HepG2 (cell line): ENCODE measurements around the gene COA3. TPM values are rescaled to one million over a fixed set of nuclear protein-coding genes. Genes with fewer than 3 reads are reported as not detected.
A peak's percentile ranks its signal among the peaks of the same experiment; 100 is the strongest.

Experiments used
- AHR ChIP-seq: IDR thresholded peaks from 2 replicates; pipeline ENCODE4 v1.6.1; 2018; ENCODE audit warnings: missing genetic modification reagents, missing compliant biosample characterization
- GABPB1 ChIP-seq: IDR thresholded peaks from 2 replicates; pipeline ENCODE4 v1.6.1; 2016; ENCODE audit warnings: mild to moderate bottlenecking, missing genetic modification reagents, moderate library complexity, missing compliant biosample characterization
- GZF1 ChIP-seq: sonication (generic); formaldehyde crosslinking; IDR thresholded peaks from 2 replicates; pipeline ENCODE4 v1.5.1; 2020; ENCODE audit warnings: mild to moderate bottlenecking, missing genetic modification reagents
- IKZF1 ChIP-seq: fragments of 450-650 bp; IDR thresholded peaks from 2 replicates; pipeline ENCODE4 v1.7.1; 2016
- MBD4 ChIP-seq: IDR thresholded peaks from 2 replicates; pipeline ENCODE4 v1.6.1; 2012; ENCODE audit warnings: low read length, inconsistent platforms, borderline replicate concordance
- MIER2 ChIP-seq: IDR thresholded peaks from 2 replicates; pipeline ENCODE4 v1.6.1; 2016; ENCODE audit warnings: missing biosample characterization, missing genetic modification reagents
- NFE2L1 ChIP-seq: sonication (generic); formaldehyde crosslinking; IDR thresholded peaks from 2 replicates; pipeline ENCODE4 v1.4.0; 2020; ENCODE audit warnings: missing genetic modification reagents, mild to moderate bottlenecking, borderline replicate concordance
- PHF20 ChIP-seq: sonication (generic); formaldehyde crosslinking; IDR thresholded peaks from 2 replicates; pipeline ENCODE4 v1.5.0; 2020; ENCODE audit warnings: mild to moderate bottlenecking, missing genetic modification reagents
- SCMH1 ChIP-seq: sonication (generic); formaldehyde crosslinking; IDR thresholded peaks from 2 replicates; pipeline ENCODE4 v1.9.0; 2021; ENCODE audit warnings: missing genetic modification reagents, mild to moderate bottlenecking, borderline replicate concordance
- SIN3B ChIP-seq: fragments of 150-350 bp; IDR thresholded peaks from 2 replicates; pipeline ENCODE4 v1.6.1; 2014; ENCODE audit warnings: low read length
- SIX4 ChIP-seq: sonication (generic); formaldehyde crosslinking; IDR thresholded peaks from 2 replicates; pipeline ENCODE4 v1.4.0; 2020; ENCODE audit warnings: missing genetic modification reagents
- SPEN ChIP-seq: sonication (generic); formaldehyde crosslinking; IDR thresholded peaks from 2 replicates; pipeline ENCODE4 v1.5.1; 2020; ENCODE audit warnings: low read depth, mild to moderate bottlenecking, missing genetic modification reagents
- WIZ ChIP-seq: sonication (generic); formaldehyde crosslinking; IDR thresholded peaks from 2 replicates; pipeline ENCODE4 v1.5.1; 2020; ENCODE audit warnings: mild to moderate bottlenecking, missing genetic modification reagents
- ZNF501 ChIP-seq: sonication (generic); formaldehyde crosslinking; IDR thresholded peaks from 2 replicates; pipeline ENCODE4 v1.5.1; 2020; ENCODE audit warnings: mild to moderate bottlenecking, moderate library complexity, missing genetic modification reagents
- polyA plus RNA-seq, 8 experiments: library from polyadenylated mRNA; depleted of rRNA in 3 of 8; stranded (reverse) in 7 of 8; unstranded in 1 of 8; fragments of >200 nt; fragmentation: Illumina TruSeq in 4 of 8; extraction: Trizol in 4 of 8; gene quantifications; 2 replicates each; pipeline versions ENCODE4 v1.2.1 to v1.2.3, GENCODE V29; 2011 to 2016; ENCODE audit warnings: low read depth in 4 of 8, missing spikeins in 1 of 8, mixed read lengths in 1 of 8; ENCODE audit not compliant: insufficient read depth in 1 of 8
- total RNA-seq, 5 experiments: library from RNA; depleted of rRNA; stranded (reverse); fragments of >200 nt; fragmentation: Illumina TruSeq; extraction: Trizol; gene quantifications; 2 replicates each; pipeline ENCODE4 v1.2.3, GENCODE V29; 2016; ENCODE audit warnings: low read depth in 1 of 5
- TF ChIP-seq, protein P1 (sequence below): sonication (generic); formaldehyde crosslinking; IDR thresholded peaks from 2 replicates; pipeline ENCODE4 v1.5.0; 2020; ENCODE audit warnings: missing genetic modification reagents
- TF ChIP-seq, protein P2 (sequence below): sonication (generic); formaldehyde crosslinking; conservative IDR thresholded peaks from 2 replicates; pipeline ENCODE4 v1.4.0; 2020; ENCODE audit warnings: missing genetic modification reagents
- TF ChIP-seq, protein P3 (sequence below): sonication (generic); formaldehyde crosslinking; IDR thresholded peaks from 2 replicates; pipeline ENCODE4 v1.8.1; 2023; ENCODE audit warnings: missing genetic modification reagents, inconsistent platforms, borderline replicate concordance
- TF ChIP-seq, protein P4 (sequence below): sonication (generic); formaldehyde crosslinking; conservative IDR thresholded peaks from 2 replicates; pipeline ENCODE4 v1.5.0; 2020; ENCODE audit warnings: missing genetic modification reagents
- TF ChIP-seq, protein P5 (sequence below): fragments of 450-650 bp; IDR thresholded peaks from 2 replicates; pipeline ENCODE4 v1.6.1; 2017; ENCODE audit warnings: mild to moderate bottlenecking

Gene COA3
- total and polyA plus RNA-seq, 2 of the 13 experiments (the other 11 are each of a cell fraction or from before 2014, with no cell fraction given), result 133 to 202 TPM

DNA sequence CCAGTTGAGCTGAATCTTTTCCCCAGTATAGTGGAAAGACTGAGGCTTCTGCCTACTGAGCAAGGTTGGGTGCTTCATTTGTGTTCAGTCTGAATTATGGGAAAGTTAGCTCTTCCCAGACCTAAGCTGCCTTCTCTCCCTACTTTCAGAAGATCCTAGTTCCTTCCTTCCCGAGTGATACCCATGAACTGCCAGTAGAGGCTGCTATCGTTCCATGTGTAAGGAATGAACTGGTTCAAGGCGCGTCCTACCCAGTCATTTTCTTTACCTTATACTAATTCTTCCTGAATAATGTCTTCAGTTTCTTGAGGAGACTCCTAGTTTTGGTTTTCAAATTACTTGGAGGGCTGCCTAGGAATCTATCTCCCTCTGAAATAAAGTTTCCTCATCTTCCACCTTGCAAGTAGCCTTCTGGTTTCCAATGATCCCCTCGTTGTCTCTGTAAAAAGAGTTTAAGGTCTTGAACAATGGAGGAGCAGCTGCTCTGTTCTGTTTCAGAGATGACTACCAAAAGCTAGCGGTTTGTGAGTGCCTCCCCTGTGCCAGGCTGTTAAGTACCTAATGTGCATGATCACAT is 44.9 kb upstream of the COA3 start (continued):
- TF ChIP-seq, protein P1, sequence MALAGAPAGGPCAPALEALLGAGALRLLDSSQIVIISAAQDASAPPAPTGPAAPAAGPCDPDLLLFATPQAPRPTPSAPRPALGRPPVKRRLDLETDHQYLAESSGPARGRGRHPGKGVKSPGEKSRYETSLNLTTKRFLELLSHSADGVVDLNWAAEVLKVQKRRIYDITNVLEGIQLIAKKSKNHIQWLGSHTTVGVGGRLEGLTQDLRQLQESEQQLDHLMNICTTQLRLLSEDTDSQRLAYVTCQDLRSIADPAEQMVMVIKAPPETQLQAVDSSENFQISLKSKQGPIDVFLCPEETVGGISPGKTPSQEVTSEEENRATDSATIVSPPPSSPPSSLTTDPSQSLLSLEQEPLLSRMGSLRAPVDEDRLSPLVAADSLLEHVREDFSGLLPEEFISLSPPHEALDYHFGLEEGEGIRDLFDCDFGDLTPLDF, result no peak
- TF ChIP-seq PHF20 (CRISPR knock-in tag), result no peak
- TF ChIP-seq ZNF501 (CRISPR knock-in tag), result 0 out of 2 replicates have a peak, but pooled peaks have one; percentile 48
- TF ChIP-seq SIX4 (CRISPR knock-in tag), result no peak
- TF ChIP-seq, protein P2, sequence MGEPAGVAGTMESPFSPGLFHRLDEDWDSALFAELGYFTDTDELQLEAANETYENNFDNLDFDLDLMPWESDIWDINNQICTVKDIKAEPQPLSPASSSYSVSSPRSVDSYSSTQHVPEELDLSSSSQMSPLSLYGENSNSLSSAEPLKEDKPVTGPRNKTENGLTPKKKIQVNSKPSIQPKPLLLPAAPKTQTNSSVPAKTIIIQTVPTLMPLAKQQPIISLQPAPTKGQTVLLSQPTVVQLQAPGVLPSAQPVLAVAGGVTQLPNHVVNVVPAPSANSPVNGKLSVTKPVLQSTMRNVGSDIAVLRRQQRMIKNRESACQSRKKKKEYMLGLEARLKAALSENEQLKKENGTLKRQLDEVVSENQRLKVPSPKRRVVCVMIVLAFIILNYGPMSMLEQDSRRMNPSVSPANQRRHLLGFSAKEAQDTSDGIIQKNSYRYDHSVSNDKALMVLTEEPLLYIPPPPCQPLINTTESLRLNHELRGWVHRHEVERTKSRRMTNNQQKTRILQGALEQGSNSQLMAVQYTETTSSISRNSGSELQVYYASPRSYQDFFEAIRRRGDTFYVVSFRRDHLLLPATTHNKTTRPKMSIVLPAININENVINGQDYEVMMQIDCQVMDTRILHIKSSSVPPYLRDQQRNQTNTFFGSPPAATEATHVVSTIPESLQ (CRISPR knock-in tag), result 0 out of 2 replicates have a peak, but pooled peaks have one; percentile 58
- TF ChIP-seq IKZF1, result no peak
- TF ChIP-seq NFE2L1 (CRISPR knock-in tag), result no peak
- no peak for TF ChIP-seq GZF1
- TF ChIP-seq GABPB1 (CRISPR knock-in tag), result no peak; the same call in 1 of the 2 replicates
- no peak for TF ChIP-seq MBD4
- TF ChIP-seq, protein P3, sequence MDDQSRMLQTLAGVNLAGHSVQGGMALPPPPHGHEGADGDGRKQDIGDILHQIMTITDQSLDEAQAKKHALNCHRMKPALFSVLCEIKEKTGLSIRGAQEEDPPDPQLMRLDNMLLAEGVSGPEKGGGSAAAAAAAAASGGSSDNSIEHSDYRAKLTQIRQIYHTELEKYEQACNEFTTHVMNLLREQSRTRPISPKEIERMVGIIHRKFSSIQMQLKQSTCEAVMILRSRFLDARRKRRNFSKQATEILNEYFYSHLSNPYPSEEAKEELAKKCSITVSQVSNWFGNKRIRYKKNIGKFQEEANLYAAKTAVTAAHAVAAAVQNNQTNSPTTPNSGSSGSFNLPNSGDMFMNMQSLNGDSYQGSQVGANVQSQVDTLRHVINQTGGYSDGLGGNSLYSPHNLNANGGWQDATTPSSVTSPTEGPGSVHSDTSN (CRISPR knock-in tag), result no peak
- TF ChIP-seq, protein P4, sequence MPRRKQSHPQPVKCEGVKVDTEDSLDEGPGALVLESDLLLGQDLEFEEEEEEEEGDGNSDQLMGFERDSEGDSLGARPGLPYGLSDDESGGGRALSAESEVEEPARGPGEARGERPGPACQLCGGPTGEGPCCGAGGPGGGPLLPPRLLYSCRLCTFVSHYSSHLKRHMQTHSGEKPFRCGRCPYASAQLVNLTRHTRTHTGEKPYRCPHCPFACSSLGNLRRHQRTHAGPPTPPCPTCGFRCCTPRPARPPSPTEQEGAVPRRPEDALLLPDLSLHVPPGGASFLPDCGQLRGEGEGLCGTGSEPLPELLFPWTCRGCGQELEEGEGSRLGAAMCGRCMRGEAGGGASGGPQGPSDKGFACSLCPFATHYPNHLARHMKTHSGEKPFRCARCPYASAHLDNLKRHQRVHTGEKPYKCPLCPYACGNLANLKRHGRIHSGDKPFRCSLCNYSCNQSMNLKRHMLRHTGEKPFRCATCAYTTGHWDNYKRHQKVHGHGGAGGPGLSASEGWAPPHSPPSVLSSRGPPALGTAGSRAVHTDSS (CRISPR knock-in tag), result no peak
- TF ChIP-seq, protein P5, sequence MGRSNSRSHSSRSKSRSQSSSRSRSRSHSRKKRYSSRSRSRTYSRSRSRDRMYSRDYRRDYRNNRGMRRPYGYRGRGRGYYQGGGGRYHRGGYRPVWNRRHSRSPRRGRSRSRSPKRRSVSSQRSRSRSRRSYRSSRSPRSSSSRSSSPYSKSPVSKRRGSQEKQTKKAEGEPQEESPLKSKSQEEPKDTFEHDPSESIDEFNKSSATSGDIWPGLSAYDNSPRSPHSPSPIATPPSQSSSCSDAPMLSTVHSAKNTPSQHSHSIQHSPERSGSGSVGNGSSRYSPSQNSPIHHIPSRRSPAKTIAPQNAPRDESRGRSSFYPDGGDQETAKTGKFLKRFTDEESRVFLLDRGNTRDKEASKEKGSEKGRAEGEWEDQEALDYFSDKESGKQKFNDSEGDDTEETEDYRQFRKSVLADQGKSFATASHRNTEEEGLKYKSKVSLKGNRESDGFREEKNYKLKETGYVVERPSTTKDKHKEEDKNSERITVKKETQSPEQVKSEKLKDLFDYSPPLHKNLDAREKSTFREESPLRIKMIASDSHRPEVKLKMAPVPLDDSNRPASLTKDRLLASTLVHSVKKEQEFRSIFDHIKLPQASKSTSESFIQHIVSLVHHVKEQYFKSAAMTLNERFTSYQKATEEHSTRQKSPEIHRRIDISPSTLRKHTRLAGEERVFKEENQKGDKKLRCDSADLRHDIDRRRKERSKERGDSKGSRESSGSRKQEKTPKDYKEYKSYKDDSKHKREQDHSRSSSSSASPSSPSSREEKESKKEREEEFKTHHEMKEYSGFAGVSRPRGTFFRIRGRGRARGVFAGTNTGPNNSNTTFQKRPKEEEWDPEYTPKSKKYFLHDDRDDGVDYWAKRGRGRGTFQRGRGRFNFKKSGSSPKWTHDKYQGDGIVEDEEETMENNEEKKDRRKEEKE, result no peak
- TF ChIP-seq SCMH1 (CRISPR knock-in tag), result no peak
- TF ChIP-seq SPEN, result no peak
- no peak; the same call in 1 of the 2 replicates for TF ChIP-seq MIER2 (CRISPR knock-in tag)
- peak; percentile 49; the same call in 1 of the 2 replicates for TF ChIP-seq SIN3B
- no peak for TF ChIP-seq AHR
- TF ChIP-seq WIZ (CRISPR knock-in tag), result no peak
